Measurements from ENCODE around the gene IL10.

DNA sequence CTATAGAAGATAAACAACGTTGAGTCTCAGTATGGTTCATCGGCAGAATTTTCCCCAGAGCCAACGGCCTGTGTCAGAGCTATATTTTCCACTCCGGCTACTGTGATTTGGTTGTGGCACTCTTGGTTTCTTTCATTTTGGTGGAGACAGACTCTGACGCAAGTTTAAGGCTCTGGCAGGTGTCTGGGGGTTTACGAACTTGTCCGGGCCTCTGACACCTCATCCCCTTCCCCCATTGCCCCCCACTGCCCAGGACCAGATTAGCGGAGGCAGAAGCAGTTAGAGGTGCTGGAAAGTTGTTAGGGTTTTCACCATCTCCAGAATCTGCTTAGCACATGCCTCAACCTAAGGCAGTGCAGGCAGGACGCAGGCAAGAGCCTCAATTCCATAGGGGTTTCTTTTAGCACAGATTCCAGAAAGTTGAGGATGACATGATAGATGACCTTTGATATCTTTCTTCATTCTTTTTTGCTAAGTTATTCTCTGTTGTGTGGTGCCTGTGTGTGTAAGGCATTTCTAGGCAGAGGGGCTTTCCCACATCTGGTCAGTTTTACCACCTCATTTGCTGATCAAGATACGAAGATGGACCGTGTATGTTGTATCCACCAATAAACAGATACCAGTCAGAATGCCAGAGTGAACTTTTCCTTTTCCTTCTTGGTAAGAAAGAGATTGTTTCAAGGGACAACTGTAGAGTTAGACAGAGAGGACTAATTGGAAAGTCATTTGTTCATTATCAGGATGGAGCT lies 18.4 kb upstream of the IL10 start:
- TF ChIP-seq, protein P1, sequence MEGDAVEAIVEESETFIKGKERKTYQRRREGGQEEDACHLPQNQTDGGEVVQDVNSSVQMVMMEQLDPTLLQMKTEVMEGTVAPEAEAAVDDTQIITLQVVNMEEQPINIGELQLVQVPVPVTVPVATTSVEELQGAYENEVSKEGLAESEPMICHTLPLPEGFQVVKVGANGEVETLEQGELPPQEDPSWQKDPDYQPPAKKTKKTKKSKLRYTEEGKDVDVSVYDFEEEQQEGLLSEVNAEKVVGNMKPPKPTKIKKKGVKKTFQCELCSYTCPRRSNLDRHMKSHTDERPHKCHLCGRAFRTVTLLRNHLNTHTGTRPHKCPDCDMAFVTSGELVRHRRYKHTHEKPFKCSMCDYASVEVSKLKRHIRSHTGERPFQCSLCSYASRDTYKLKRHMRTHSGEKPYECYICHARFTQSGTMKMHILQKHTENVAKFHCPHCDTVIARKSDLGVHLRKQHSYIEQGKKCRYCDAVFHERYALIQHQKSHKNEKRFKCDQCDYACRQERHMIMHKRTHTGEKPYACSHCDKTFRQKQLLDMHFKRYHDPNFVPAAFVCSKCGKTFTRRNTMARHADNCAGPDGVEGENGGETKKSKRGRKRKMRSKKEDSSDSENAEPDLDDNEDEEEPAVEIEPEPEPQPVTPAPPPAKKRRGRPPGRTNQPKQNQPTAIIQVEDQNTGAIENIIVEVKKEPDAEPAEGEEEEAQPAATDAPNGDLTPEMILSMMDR (IDR thresholded peaks at IDR 0.05), result no peak
- no peak for TF ChIP-seq EZH2phosphoT487 (IDR thresholded peaks at IDR 0.05)

Measured in neural progenitor cell (in vitro differentiated cells).